Cardiac septum (tissue), 1 donor: ENCODE measurements around the gene DCAF12. TPM values are rescaled to one million over a fixed set of nuclear protein-coding genes. Genes with fewer than 3 reads are reported as not detected.

Source experiments
- DNase-seq: peaks from one replicate; pipeline ENCODE4 v3.0.0-alpha.2; 2020; ENCODE audit warnings: low spot score
- intact Hi-C: fragments of 100-400 bp; cut with DNase I; formaldehyde crosslinking; loops from one replicate; pipeline ENCODE4 v1.14.0; 2022
- total RNA-seq: library from RNA; stranded (reverse); fragmentation: NEBNext Ultra II Directional; extraction: Animal tissue kit (Norgen Biotek cat#: 25700); gene quantifications from one replicate; pipeline ENCODE4 v1.2.1, GENCODE V29; 2021
- donor health status: DM: no; HTN: no; CAD: no.

The DCAF12 gene
- total RNA-seq, 1 donor from 2014 or later, result 15.7 TPM

DNA sequence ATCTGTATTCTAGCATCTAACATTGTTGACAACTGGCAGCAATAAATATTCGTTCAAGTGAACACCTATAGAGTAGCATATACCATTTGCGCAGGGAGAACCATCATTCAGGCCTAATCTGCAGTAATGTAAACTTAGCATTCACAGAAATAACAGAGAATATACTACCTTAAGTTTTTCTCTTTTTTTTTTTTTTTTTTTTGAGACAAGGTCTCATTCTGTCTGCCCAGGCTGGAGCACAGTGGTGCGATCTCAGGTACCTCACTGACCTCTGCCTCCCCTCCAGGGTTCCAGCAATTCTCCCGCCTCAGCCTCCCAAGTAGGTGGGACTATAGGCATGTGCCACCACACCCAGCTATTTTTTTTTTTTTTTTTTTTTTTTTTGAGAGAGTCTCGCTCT is 89.9 kb downstream of the DCAF12 start:
- intact Hi-C loops, result no loop called here
- DNase-seq, result no peak

Other genes with a start within 250 kb of the DCAF12 start
- gene UBAP2, start 77.8 kb downstream of the DCAF12 start, total RNA-seq, result 21.5 TPM
- 40.6 TPM for gene UBAP1, start 52.3 kb upstream of the DCAF12 start, total RNA-seq
- gene KIF24, start 202.6 kb upstream of the DCAF12 start, total RNA-seq, result 0.89 TPM
- gene NUDT2, start 202.9 kb upstream of the DCAF12 start, total RNA-seq, result 23.0 TPM